Smooth muscle cell (in vitro differentiated cells): ENCODE results near the gene RIPOR3. TPM values are rescaled to one million over a fixed set of nuclear protein-coding genes. Genes with fewer than 3 reads are reported as not detected.

Experiments
- DNase-seq: peaks from one replicate; lab custom pipeline; 2025; ENCODE audit not compliant: unreplicated experiment; lab: John Stamatoyannopoulos, UW
- H2AFZ ChIP-seq: fragments of 200-600 bp; sonication (generic); 2 replicates; pipeline ENCODE4 v1.6.0; 2016; ENCODE audit warnings: antibody characterized with exemption, low read depth, mild to moderate bottlenecking
- H3F3A ChIP-seq: fragments of 200-600 bp; sonication (generic); 2 replicates; pipeline ENCODE4 v1.6.0; 2017; ENCODE audit warnings: antibody characterized with exemption, low read depth
- H3K27ac ChIP-seq: fragments of 200-600 bp; sonication (generic); 2 replicates; pipeline ENCODE4 v1.5.1; 2016; ENCODE audit warnings: low read depth, mild to moderate bottlenecking
- H3K27me3 ChIP-seq: fragments of 200-600 bp; sonication (generic); 2 replicates; pipeline ENCODE4 v1.6.1; 2016; ENCODE audit warnings: low read depth, mild to moderate bottlenecking
- H3K36me3 ChIP-seq: fragments of 200-600 bp; sonication (generic); 2 replicates; pipeline ENCODE4 v1.5.1; 2016; ENCODE audit warnings: low read depth
- H3K4me1 ChIP-seq: fragments of 200-600 bp; sonication (generic); 2 replicates; pipeline ENCODE4 v1.5.1; 2016; ENCODE audit warnings: low read depth
- H3K4me2 ChIP-seq: fragments of 200-600 bp; sonication (generic); 2 replicates; pipeline ENCODE4 v1.6.0; 2016; ENCODE audit warnings: mild to moderate bottlenecking
- H3K4me3 ChIP-seq: fragments of 200-600 bp; sonication (generic); 2 replicates; pipeline ENCODE4 v1.5.1; 2016; ENCODE audit warnings: mild to moderate bottlenecking
- H3K79me2 ChIP-seq: fragments of 200-600 bp; sonication (generic); 2 replicates; pipeline ENCODE4 v1.6.0; 2016; ENCODE audit warnings: low read depth, mild to moderate bottlenecking
- H3K9ac ChIP-seq: fragments of 200-600 bp; sonication (generic); 2 replicates; pipeline ENCODE4 v1.6.0; 2016; ENCODE audit warnings: low read depth
- H3K9me3 ChIP-seq: fragments of 200-600 bp; sonication (generic); replicated peaks from 2 replicates; pipeline ENCODE4 v1.5.1; 2016; ENCODE audit warnings: low read depth
- H4K20me1 ChIP-seq: fragments of 200-600 bp; sonication (generic); 2 replicates; pipeline ENCODE4 v1.6.0; 2016; ENCODE audit warnings: low read depth
- WGBS: methylation state at CpG from one replicate; pipeline ENCODE4 v1.1.7; 2016; ENCODE audit warnings: low lambda C conversion rate; 5-methylcytosine and 5-hydroxymethylcytosine counted together
- polyA plus RNA-seq: library from polyadenylated mRNA; unstranded; fragments of >200 nt; fragmentation: Nextera tagmentation; extraction: Ambion mirVana; gene quantifications from 2 replicates; pipeline ENCODE4 v1.2.1, GENCODE V29; 2016
- total RNA-seq: library from RNA; depleted of rRNA; stranded (reverse); fragments of >200 nt; gene quantifications from 2 replicates; pipeline ENCODE4 v1.2.3, GENCODE V29; 2014
- TF ChIP-seq, protein P1 (sequence below): fragments of 200-600 bp; sonication (generic); IDR thresholded peaks from 2 replicates; pipeline ENCODE4 v1.5.1; 2017; ENCODE audit warnings: borderline replicate concordance, mild to moderate bottlenecking, antibody characterized with exemption; ENCODE audit not compliant: insufficient read depth, poor library complexity, severe bottlenecking

Gene RIPOR3
- total and polyA plus RNA-seq, 2 experiments from 2014 or later, result 0.18 to 1.2 TPM

DNA sequence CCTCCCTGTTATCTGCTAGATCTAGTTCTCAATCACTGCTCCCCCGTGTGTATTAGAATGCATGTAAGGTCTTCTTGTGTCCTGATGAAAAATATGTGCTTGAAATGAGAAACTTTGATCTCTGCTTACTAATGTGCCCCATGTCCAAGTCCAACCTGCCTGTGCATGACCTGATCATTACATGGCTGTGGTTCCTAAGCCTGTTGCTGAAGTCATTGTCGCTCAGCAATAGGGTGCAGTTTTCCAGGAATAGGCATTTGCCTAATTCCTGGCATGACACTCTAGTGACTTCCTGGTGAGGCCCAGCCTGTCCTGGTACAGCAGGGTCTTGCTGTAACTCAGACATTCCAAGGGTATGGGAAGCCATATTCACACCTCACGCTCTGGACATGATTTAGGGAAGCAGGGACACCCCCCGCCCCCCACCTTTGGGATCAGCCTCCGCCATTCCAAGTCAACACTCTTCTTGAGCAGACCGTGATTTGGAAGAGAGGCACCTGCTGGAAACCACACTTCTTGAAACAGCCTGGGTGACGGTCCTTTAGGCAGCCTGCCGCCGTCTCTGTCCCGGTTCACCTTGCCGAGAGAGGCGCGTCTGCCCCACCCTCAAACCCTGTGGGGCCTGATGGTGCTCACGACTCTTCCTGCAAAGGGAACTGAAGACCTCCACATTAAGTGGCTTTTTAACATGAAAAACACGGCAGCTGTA lies 107.7 kb downstream of the RIPOR3 start:
- Histone ChIP-seq H3K27me3 (no peaks in the 10 kb centered on the region), H3K4me2 (no peak overlapping the region), H3K27ac (no peak overlapping the region), H3K79me2 (no peaks in the 10 kb centered on the region), H3K4me3 (no peak overlapping the region), H3K4me1 (no peaks in the 10 kb centered on the region), H3K9ac (no peak overlapping the region), H3K9me3 (no peaks in the 10 kb centered on the region), H4K20me1 (peaks cover 34% of the 10 kb centered on the region), H3K36me3 (peaks cover 4% of the 10 kb centered on the region), H3F3A (peaks cover 8% of the 10 kb centered on the region), H2AFZ (no peak overlapping the region)
- TF ChIP-seq, protein P1, sequence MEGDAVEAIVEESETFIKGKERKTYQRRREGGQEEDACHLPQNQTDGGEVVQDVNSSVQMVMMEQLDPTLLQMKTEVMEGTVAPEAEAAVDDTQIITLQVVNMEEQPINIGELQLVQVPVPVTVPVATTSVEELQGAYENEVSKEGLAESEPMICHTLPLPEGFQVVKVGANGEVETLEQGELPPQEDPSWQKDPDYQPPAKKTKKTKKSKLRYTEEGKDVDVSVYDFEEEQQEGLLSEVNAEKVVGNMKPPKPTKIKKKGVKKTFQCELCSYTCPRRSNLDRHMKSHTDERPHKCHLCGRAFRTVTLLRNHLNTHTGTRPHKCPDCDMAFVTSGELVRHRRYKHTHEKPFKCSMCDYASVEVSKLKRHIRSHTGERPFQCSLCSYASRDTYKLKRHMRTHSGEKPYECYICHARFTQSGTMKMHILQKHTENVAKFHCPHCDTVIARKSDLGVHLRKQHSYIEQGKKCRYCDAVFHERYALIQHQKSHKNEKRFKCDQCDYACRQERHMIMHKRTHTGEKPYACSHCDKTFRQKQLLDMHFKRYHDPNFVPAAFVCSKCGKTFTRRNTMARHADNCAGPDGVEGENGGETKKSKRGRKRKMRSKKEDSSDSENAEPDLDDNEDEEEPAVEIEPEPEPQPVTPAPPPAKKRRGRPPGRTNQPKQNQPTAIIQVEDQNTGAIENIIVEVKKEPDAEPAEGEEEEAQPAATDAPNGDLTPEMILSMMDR, result no peak
- DNase-seq, result no peak
- WGBS, result 97% methylated on average over 15 of the region's 15 CpGs

DNA sequence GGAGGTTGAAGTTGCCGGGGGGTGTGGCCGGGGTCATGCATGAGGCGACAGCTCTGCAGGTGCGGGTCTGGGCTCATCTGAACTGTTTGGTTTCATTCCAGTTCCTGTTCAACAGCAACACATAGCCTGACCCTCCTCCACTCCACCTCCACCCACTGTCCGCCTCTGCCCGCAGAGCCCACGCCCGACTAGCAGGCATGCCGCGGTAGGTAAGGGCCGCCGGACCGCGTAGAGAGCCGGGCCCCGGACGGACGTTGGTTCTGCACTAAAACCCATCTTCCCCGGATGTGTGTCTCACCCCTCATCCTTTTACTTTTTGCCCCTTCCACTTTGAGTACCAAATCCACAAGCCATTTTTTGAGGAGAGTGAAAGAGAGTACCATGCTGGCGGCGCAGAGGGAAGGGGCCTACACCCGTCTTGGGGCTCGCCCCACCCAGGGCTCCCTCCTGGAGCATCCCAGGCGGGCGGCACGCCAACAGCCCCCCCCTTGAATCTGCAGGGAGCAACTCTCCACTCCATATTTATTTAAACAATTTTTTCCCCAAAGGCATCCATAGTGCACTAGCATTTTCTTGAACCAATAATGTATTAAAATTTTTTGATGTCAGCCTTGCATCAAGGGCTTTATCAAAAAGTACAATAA lies 108.6 kb downstream of the RIPOR3 start:
- Histone ChIP-seq H3K36me3 (peaks cover 4% of the 10 kb centered on the region), H4K20me1 (peaks cover 31% of the 10 kb centered on the region)
- WGBS, result 98% methylated on average over 26 of the region's 26 CpGs

DNA sequence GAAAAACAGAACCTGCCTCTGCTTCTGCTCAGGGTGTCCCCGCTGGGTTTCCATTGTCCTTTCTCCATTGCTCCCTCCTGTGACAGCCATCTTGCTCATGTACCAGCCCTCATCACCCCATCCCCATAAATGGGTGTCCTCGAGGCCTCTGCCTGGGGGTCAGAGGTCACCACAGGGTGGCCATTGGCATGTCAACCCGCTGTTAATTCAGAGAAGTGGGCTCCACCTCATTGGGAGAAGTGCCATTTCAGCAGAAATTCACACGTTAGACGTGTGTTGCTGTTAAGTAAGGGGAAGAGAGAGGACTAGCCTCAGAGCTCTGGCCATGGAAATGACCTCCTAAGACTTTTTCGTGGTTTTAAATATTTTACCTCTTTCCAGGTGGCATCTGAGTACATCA lies 109.2 kb downstream of the RIPOR3 start:
- Histone ChIP-seq H3K4me2 (no peak overlapping the region), H3K27ac (no peak overlapping the region), H3K9ac (no peak overlapping the region), H3K4me3 (no peak overlapping the region), H4K20me1 (peaks cover 32% of the 10 kb centered on the region), H3K27me3 (no peaks in the 10 kb centered on the region), H2AFZ (no peak overlapping the region), H3K4me1 (no peaks in the 10 kb centered on the region), H3K79me2 (no peaks in the 10 kb centered on the region), H3K9me3 (no peaks in the 10 kb centered on the region), H3F3A (peaks cover 8% of the 10 kb centered on the region), H3K36me3 (peaks cover 4% of the 10 kb centered on the region)
- DNase-seq, result no peak
- TF ChIP-seq, protein P1, result no peak
- 92% methylated on average over 6 of the region's 6 CpGs for WGBS

More for the DNA sequence above, 108.6 kb downstream of the RIPOR3 start:
- Histone ChIP-seq H3K9ac (no peak overlapping the region), H3K79me2 (no peaks in the 10 kb centered on the region), H3K4me3 (no peak overlapping the region), H3K27me3 (no peaks in the 10 kb centered on the region), H3K27ac (no peak overlapping the region), H3K4me2 (no peak overlapping the region), H2AFZ (no peak overlapping the region), H3K9me3 (no peaks in the 10 kb centered on the region), H3K4me1 (no peaks in the 10 kb centered on the region), H3F3A (peaks cover 8% of the 10 kb centered on the region)
- TF ChIP-seq, protein P1, result no peak
- DNase-seq, result no peak
